Ishikawa (cell line): ENCODE data around the gene ATP10A.

Source experiments
- CEBPB ChIP-seq: IDR thresholded peaks from 2 replicates; pipeline ENCODE4 v1.6.1; 2012
- CREB1 ChIP-seq: IDR thresholded peaks from 2 replicates; pipeline ENCODE4 v1.6.1; 2012; ENCODE audit warnings: low read depth
- EGR1 ChIP-seq: IDR thresholded peaks from 2 replicates; pipeline ENCODE4 v1.6.1; 2012
- EP300 ChIP-seq: IDR thresholded peaks from 2 replicates; pipeline ENCODE4 v1.6.1; 2012; ENCODE audit warnings: borderline replicate concordance
- FOXM1 ChIP-seq: IDR thresholded peaks from 2 replicates; pipeline ENCODE4 v1.6.1; 2012; ENCODE audit warnings: low read depth, borderline replicate concordance
- NFIC ChIP-seq: IDR thresholded peaks from 2 replicates; pipeline ENCODE4 v1.6.1; 2012
- RAD21 ChIP-seq: IDR thresholded peaks from 2 replicates; pipeline ENCODE4 v1.6.1; 2012; ENCODE audit warnings: low read depth
- TAF1 ChIP-seq: IDR thresholded peaks from 2 replicates; pipeline ENCODE4 v1.6.1; 2012; ENCODE audit warnings: low read depth, mild to moderate bottlenecking
- TCF12 ChIP-seq: IDR thresholded peaks from 2 replicates; pipeline ENCODE4 v1.6.1; 2012; ENCODE audit warnings: low read depth
- TEAD4 ChIP-seq: IDR thresholded peaks from 2 replicates; pipeline ENCODE4 v1.6.1; 2012
- YY1 ChIP-seq: IDR thresholded peaks from 2 replicates; pipeline ENCODE4 v1.6.1; 2012; ENCODE audit warnings: low read depth
- ZBTB7A ChIP-seq: IDR thresholded peaks from 2 replicates; pipeline ENCODE4 v1.6.1; 2012; ENCODE audit warnings: low read depth
- TF ChIP-seq, protein P1 (sequence below): IDR thresholded peaks from 2 replicates; pipeline ENCODE4 v1.6.1; 2012
- TF ChIP-seq, protein P2 (sequence below): IDR thresholded peaks from 2 replicates; pipeline ENCODE4 v1.6.1; 2012; ENCODE audit warnings: low read depth, mild to moderate bottlenecking
- TF ChIP-seq, protein P3 (sequence below): IDR thresholded peaks from 2 replicates; pipeline ENCODE4 v1.6.1; 2012

ATP10A gene

DNA sequence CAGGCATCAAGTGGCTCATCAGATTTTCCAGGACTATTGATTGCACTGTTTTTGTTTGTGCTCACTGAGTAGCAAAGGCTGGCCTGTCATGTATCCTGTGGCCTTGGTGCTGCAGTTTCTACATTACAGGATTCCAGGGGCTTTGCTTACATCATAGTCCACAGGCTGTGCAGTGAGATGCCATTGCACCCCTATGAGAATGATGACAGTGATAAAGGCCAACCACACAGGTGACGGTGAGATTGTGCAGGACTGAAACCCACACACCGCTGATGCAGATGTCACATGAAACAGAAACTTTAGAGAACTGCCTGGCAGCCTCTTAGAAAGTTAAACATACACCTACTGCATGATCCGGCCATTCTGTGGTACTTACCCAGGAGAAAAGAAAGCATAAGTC, 229.3 kb downstream of the ATP10A start:
- TF ChIP-seq TCF12: no peak
- TF ChIP-seq CREB1: no peak
- no peak for TF ChIP-seq RAD21
- TF ChIP-seq TAF1: no peak
- no peak for TF ChIP-seq ZBTB7A
- TF ChIP-seq, protein P1, sequence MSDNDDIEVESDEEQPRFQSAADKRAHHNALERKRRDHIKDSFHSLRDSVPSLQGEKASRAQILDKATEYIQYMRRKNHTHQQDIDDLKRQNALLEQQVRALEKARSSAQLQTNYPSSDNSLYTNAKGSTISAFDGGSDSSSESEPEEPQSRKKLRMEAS: no peak
- TF ChIP-seq, protein P2, sequence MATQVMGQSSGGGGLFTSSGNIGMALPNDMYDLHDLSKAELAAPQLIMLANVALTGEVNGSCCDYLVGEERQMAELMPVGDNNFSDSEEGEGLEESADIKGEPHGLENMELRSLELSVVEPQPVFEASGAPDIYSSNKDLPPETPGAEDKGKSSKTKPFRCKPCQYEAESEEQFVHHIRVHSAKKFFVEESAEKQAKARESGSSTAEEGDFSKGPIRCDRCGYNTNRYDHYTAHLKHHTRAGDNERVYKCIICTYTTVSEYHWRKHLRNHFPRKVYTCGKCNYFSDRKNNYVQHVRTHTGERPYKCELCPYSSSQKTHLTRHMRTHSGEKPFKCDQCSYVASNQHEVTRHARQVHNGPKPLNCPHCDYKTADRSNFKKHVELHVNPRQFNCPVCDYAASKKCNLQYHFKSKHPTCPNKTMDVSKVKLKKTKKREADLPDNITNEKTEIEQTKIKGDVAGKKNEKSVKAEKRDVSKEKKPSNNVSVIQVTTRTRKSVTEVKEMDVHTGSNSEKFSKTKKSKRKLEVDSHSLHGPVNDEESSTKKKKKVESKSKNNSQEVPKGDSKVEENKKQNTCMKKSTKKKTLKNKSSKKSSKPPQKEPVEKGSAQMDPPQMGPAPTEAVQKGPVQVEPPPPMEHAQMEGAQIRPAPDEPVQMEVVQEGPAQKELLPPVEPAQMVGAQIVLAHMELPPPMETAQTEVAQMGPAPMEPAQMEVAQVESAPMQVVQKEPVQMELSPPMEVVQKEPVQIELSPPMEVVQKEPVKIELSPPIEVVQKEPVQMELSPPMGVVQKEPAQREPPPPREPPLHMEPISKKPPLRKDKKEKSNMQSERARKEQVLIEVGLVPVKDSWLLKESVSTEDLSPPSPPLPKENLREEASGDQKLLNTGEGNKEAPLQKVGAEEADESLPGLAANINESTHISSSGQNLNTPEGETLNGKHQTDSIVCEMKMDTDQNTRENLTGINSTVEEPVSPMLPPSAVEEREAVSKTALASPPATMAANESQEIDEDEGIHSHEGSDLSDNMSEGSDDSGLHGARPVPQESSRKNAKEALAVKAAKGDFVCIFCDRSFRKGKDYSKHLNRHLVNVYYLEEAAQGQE: no peak
- no peak for TF ChIP-seq NFIC
- TF ChIP-seq FOXM1: no peak
- no peak for TF ChIP-seq EGR1
- TF ChIP-seq CEBPB: no peak
- TF ChIP-seq, protein P3, sequence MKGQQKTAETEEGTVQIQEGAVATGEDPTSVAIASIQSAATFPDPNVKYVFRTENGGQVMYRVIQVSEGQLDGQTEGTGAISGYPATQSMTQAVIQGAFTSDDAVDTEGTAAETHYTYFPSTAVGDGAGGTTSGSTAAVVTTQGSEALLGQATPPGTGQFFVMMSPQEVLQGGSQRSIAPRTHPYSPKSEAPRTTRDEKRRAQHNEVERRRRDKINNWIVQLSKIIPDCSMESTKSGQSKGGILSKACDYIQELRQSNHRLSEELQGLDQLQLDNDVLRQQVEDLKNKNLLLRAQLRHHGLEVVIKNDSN: no peak
- TF ChIP-seq EP300: no peak
- no peak for TF ChIP-seq TEAD4
- no peak for TF ChIP-seq YY1

DNA sequence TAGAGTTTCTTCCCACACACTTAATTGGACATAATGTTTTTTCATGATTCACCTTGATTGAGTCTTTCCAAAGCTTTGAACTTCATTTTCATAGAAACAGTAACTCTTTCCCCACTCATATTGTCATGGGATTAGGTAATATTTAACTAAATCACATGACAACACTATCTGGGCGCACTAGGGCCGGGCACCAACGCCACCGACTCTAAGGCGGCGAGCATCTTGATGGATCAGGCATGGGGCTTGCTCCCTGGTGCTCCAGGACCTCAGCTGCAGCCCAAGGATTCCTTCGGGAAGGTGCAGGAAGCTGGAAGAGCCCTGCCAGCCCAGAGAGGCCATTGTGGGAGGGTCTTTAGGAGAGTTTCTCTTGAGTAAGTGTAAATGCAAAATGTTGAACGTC, 231.2 kb downstream of the ATP10A start:
- TF ChIP-seq TCF12 (no peak), CEBPB (no peak), EP300 (no peak), ZBTB7A (no peak), RAD21 (no peak), CREB1 (no peak), YY1 (no peak), EGR1 (no peak), TAF1 (no peak), TEAD4 (no peak), FOXM1 (no peak)
- TF ChIP-seq, protein P2: no peak
- TF ChIP-seq, protein P3: no peak
- TF ChIP-seq, protein P1: no peak
